PFSK-1 (cell line): ENCODE results near the gene SF3A2.

Experiments used
- FOXP2 ChIP-seq: optimal IDR thresholded peaks from 2 replicates; pipeline ENCODE3; 2011; ENCODE audit warnings: borderline replicate concordance, control low read depth, inconsistent platforms; ENCODE audit not compliant: insufficient read depth; ENCODE audit errors: extremely low read length, extremely low read depth
- POLR2AphosphoS5 ChIP-seq: IDR thresholded peaks from 2 replicates; pipeline ENCODE4 v1.6.1; 2012; ENCODE audit warnings: low read depth, mild to moderate bottlenecking, control low read depth, low read length, moderate library complexity
- REST ChIP-seq, 2 experiments: IDR thresholded peaks; 2 replicates each; pipeline versions ENCODE4 v1.6.1 to v1.8.0; 2011 to 2012; ENCODE audit warnings: low read depth in 2 of 2, low read length in 2 of 2, control low read depth in 1 of 2, inconsistent platforms in 1 of 2, mild to moderate bottlenecking in 1 of 2, moderate library complexity in 1 of 2; ENCODE audit not compliant: insufficient read depth in 1 of 2
- SIN3A ChIP-seq: IDR thresholded peaks from 2 replicates; pipeline ENCODE4 v1.6.1; 2012; ENCODE audit warnings: mild to moderate bottlenecking, low read length, moderate library complexity, borderline replicate concordance; ENCODE audit not compliant: insufficient read depth
- TAF1 ChIP-seq: IDR thresholded peaks from 2 replicates; pipeline ENCODE4 v1.6.1; 2012; ENCODE audit warnings: low read length, control low read depth, borderline replicate concordance; ENCODE audit not compliant: insufficient read depth

The SF3A2 gene

GRCh38 chr19:2219726-2220125, 16.9 kb upstream of the SF3A2 start:
- TF ChIP-seq REST (IDR thresholded peaks at IDR 0.05; ENCODE audit: insufficient read depth in 1 of 2, low read depth in 2 of 2, low read length in 2 of 2) (no peak), SIN3A (no peak), TAF1 (no peak)

- TF ChIP-seq POLR2AphosphoS5 (no peak), SIN3A (no peak)
These were observed 15.3 kb upstream of the SF3A2 start for GRCh38 chr19:2221250-2221831.

- TF ChIP-seq POLR2AphosphoS5 (no peak), TAF1 (no peak), FOXP2 (no peak), SIN3A (no peak), REST (IDR thresholded peaks at IDR 0.05; ENCODE audit: insufficient read depth in 1 of 2, low read depth in 2 of 2, low read length in 2 of 2) (no peak)
These were observed 14.7 kb upstream of the SF3A2 start for GRCh38 chr19:2221918-2222317.

- no peak for TF ChIP-seq SIN3A
- TF ChIP-seq TAF1: no peak
- no peak for TF ChIP-seq POLR2AphosphoS5
- TF ChIP-seq REST (IDR thresholded peaks at IDR 0.05; ENCODE audit: insufficient read depth in 1 of 2, low read depth in 2 of 2, low read length in 2 of 2): no peak
- no peak for TF ChIP-seq FOXP2
These were observed 13.2 kb upstream of the SF3A2 start for GRCh38 chr19:2223391-2223790.

- TF ChIP-seq REST (IDR thresholded peaks at IDR 0.05; ENCODE audit: insufficient read depth in 1 of 2, low read depth in 2 of 2, low read length in 2 of 2): no peak
- TF ChIP-seq POLR2AphosphoS5: no peak
- no peak for TF ChIP-seq FOXP2
- no peak for TF ChIP-seq TAF1
- TF ChIP-seq SIN3A: no peak
These were observed 12.7 kb upstream of the SF3A2 start for GRCh38 chr19:2223959-2224358.
